Kidney capillary endothelial cell (primary cell): Measurements from ENCODE around the gene CHMP1A.
"Not testable (repeated sequence)": the region's sequence is repeated elsewhere in the genome, so short reads cannot be mapped to it uniquely, and the experiment has no call there.

Experiments
- DNase-seq: peaks from one replicate; pipeline ENCODE4 v3.0.0-alpha.2; 2018; ENCODE audit warnings: low spot score

The CHMP1A gene

GRCh38 chr16:89691986-89692569 lies 34.6 kb upstream of the CHMP1A start:
- DNase-seq, result no peak

- no peak for DNase-seq
These were observed 33.9 kb upstream of the CHMP1A start for GRCh38 chr16:89691231-89691985.

GRCh38 chr16:89690392-89690901 lies 32.9 kb upstream of the CHMP1A start:
- no peak for DNase-seq

GRCh38 chr16:89689621-89690020 lies 32.1 kb upstream of the CHMP1A start:
- DNase-seq, result not testable (repeated sequence)

- no peak for DNase-seq
These were observed 31.6 kb upstream of the CHMP1A start for GRCh38 chr16:89689142-89689541.

GRCh38 chr16:89688395-89688794 lies 30.9 kb upstream of the CHMP1A start:
- DNase-seq, result no peak

GRCh38 chr16:89687092-89687940 lies 29.8 kb upstream of the CHMP1A start:
- peak; percentile 30 for DNase-seq

GRCh38 chr16:89686520-89687091 lies 29.1 kb upstream of the CHMP1A start, which contains the start of gene CDK10:
Gene CDK10, plus strand, starts transcription at chr16:89686689. Its CDS starts 22 bp downstream, at chr16:89686711.
- DNase-seq, result peak; percentile 89

GRCh38 chr16:89685916-89686315 lies 28.4 kb upstream of the CHMP1A start:
- DNase-seq, result no peak

GRCh38 chr16:89678258-89678657 lies 20.8 kb upstream of the CHMP1A start:
- no peak for DNase-seq

- no peak for DNase-seq
These were observed 14.9 kb upstream of the CHMP1A start for GRCh38 chr16:89672177-89672941.

GRCh38 chr16:89671565-89671964 lies 14.1 kb upstream of the CHMP1A start:
- not testable (repeated sequence) for DNase-seq

GRCh38 chr16:89670496-89671431 lies 13.3 kb upstream of the CHMP1A start:
- DNase-seq, result no peak

- no peak for DNase-seq
These were observed 12.2 kb upstream of the CHMP1A start for GRCh38 chr16:89669755-89670154.

GRCh38 chr16:89668790-89669158 lies 11.3 kb upstream of the CHMP1A start:
- DNase-seq, result no peak

GRCh38 chr16:89667633-89668032 lies 10.1 kb upstream of the CHMP1A start:
- DNase-seq, result no peak

GRCh38 chr16:89667000-89667399 lies 9.5 kb upstream of the CHMP1A start:
- not testable (repeated sequence) for DNase-seq

GRCh38 chr16:89664238-89664637 lies 6.7 kb upstream of the CHMP1A start:
- not testable (repeated sequence) for DNase-seq

GRCh38 chr16:89661215-89661614 lies 3.7 kb upstream of the CHMP1A start:
- DNase-seq, result no peak

GRCh38 chr16:89660146-89660545 lies 2.6 kb upstream of the CHMP1A start:
- DNase-seq, result no peak
